Measurements from ENCODE around the gene DDIT4L.
"Not testable (repeated sequence)": the region's sequence is repeated elsewhere in the genome, so short reads cannot be mapped to it uniquely, and the experiment has no call there.

The DDIT4L gene

DNA sequence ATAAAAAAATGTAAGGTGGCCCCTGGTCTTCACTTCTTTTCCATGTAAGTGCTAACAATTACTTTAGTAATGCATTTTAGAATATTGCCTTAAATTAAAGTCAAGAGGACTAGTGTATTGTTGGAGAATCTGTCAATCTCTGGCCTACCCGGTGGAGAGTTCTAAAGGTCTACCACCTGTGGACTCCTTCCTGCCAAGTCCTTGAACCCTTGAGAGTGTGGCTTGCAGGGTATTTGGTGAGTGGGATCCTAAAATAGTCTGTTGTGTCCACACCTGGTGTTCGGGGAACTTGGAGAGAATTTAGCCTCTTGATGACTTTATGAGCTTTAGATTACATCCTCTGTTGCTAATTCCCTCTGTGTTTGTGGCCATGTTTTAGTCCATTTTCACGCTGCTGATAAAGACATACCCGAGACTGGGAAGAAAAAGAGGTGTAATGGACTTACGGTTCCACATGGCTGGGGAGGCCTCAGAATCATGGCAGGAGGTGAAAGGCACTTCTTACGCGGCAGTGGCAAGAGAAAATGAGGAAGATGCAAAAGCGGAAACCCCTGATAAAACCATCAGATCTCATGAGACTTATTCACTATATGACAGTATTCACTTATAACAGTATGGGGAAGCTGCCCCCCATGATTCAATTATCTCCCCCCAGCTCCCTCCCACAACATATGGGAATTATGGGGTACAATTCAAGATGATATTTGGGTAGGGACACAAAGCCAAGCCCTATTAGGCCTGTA is 23.8 kb downstream of the DDIT4L start:
- no peak for FAIRE-seq
- DNase-seq (ENCODE audit: low spot score), result no peak

GRCh38 chr4:100165809-100166208 is 24.5 kb downstream of the DDIT4L start:
- FAIRE-seq (no peak), DNase-seq (ENCODE audit: low spot score) (no peak)

- FAIRE-seq (no peak), DNase-seq (ENCODE audit: low spot score) (no peak)
Measured at GRCh38 chr4:100164808-100165760, 25.2 kb downstream of the DDIT4L start.

GRCh38 chr4:100162027-100162685 is 28.1 kb downstream of the DDIT4L start:
- FAIRE-seq, result no peak
- DNase-seq (ENCODE audit: low spot score), result no peak

DNA sequence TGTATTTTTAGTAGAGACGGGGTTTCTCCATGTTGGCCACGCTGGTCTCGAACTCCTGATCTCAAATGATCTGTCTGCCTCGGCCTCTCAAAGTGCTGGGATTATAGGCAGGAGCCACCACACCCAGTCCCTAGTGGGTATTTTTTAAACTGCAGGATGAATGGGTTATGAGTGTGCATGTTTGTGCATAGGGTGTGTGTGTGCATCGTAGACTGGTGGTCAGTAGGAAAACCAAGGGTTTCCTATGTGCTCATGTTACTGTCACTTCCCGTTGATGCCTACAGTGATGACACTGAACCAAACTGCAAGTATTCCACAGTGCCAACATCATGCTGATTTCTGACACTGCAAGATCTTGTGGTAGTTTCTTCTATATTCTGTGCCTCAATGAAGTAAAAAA is 41.1 kb downstream of the DDIT4L start:
- FAIRE-seq (no peak), DNase-seq (ENCODE audit: low spot score) (no peak)

GRCh38 chr4:100147684-100148083 is 42.6 kb downstream of the DDIT4L start:
- FAIRE-seq, result no peak
- DNase-seq (ENCODE audit: low spot score), result no peak

DNA sequence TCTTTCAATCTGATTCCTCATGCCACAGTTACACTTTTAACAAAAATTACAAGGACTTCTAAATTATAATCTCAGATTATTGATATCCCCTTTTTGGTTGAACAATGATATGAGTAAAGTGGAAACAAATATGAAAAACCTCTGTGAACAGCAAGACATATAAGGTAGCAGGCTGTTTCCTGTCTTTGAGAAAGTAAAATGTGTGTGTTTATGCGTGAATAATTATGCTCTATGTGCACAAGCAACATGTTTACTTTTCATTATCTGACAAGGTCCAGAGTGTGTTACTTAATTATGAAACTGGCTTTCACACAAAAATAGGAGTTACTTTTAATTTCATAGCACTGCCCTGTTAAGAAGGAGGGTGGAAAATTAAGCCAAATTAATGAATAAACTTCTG is 43.1 kb downstream of the DDIT4L start:
- FAIRE-seq, result no peak

DNA sequence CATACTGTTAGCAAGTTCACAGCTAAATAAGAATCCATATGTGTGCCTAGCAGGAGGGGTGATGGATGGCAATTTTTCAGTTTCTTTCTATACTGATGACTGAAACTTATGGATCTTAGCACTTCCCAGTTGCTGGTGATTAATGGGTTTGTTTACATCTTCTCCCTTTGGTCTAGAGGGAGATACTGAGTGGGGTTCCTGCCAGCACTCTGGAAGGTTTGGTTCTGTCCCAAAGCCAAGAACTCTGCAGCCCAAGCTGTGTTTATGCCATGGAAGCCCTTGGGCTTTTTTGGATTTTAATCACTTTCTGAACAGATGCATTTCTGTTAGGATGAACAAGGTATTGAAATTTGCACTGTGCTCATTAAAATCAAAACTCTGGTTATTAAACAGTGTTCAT is 43.5 kb downstream of the DDIT4L start:
- no peak for FAIRE-seq

More for the DNA sequence above, 43.1 kb downstream of the DDIT4L start:
- no peak for DNase-seq (ENCODE audit: low spot score)

DNA sequence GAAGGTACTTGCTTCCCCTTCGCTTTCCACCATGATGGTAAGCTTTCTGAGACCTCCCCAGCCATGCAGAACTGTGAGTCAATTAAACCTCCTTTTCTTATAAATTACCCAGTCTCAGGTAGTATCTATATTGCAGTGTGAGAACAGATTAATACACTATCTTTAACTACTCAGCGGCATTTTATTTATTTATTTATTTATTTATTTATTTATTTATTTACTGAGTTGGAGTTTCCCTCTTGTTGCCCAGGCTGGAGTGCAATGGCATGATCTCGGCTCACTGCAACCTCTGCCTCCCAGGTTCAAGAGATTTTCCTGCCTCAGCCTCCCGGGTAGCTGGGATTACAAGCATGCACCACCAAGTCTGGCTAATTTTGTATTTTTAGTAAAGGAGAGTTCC is 52.9 kb downstream of the DDIT4L start:
- not testable (repeated sequence) for DNase-seq (ENCODE audit: low spot score); FAIRE-seq

More for the DNA sequence above, 43.5 kb downstream of the DDIT4L start:
- DNase-seq (ENCODE audit: low spot score), result no peak

All from RCC 7860 (cell line).